T-helper 1 cell treated with Interleukin-12 subunit alpha and Interleukin-12 subunit beta and Interleukin-4 antibody, amounts not matched to agents 30 μg/mL and 1 μg/mL, for 36 hours (primary cell): Measurements from ENCODE around the gene EDARADD.
"Not testable (repeated sequence)": the region's sequence is repeated elsewhere in the genome, so short reads cannot be mapped to it uniquely, and the experiment has no call there.

Experiments
- H3K27ac Mint-ChIP-seq: one replicate; pipeline ENCODE4 v1.8.0; 2021; ENCODE audit warnings: mild to moderate bottlenecking, mixed read lengths
- H3K27me3 Mint-ChIP-seq: one replicate; pipeline ENCODE4 v1.8.0; 2021; ENCODE audit warnings: low read depth, mixed read lengths
- H3K36me3 Mint-ChIP-seq: one replicate; pipeline ENCODE4 v1.8.0; 2021; ENCODE audit warnings: low read depth, mixed read lengths
- H3K4me1 Mint-ChIP-seq: one replicate; pipeline ENCODE4 v1.8.0; 2021; ENCODE audit warnings: low read depth, mixed read lengths
- H3K4me3 Mint-ChIP-seq: one replicate; pipeline ENCODE4 v1.8.0; 2021; ENCODE audit warnings: mild to moderate bottlenecking, moderate library complexity, mixed read lengths
- H3K9me3 Mint-ChIP-seq: one replicate; pipeline ENCODE4 v1.8.0; 2021; ENCODE audit warnings: mixed read lengths

The EDARADD gene

DNA sequence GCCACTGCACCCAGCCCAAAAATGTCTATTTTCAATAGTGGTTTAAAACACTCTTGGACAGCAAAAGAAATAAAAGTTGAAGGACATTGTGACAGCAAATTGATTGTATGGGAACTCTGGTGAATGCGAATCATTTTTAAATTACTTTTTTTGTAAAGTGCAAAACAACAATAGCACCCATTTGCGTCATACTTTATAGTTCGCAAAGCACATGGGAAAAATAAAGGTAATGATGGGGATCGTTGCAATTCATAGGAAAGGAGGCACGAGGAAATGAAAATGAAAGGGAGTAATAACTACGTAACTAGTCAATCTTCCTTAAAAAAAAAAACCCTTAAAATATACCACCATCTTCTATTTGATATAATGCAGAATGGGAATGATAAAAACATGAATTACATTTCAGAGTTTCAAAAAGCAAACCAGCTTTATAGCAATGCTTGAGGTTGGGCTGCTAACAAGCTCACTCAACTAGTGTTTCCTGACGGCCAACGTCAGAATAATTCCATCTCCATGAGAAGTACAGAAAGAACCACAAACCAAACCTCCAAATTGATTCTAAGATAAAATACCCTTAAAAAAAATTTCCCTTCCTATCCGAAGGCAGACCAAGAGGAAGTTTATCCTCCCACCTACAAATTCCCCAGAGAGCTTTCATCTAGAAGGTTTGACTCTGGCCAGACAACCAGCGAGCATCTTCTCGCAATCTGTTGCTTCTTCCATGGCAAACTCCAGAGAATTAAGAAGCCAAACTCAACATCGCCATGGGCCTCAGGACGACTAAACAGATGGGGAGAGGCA is at the start of gene EDARADD:
EDARADD (plus strand) TSS at position 606 of the 801 bp plus-strand sequence; CDS start at position 765, 159 bp downstream.
- Mint-ChIP-seq H3K4me1 (peaks cover 14% of the 10 kb centered on the region), H3K36me3 (peaks cover 2% of the 10 kb centered on the region), H3K27ac (peak within 1 kb of the TSS; percentile 82), H3K4me3 (peak within 1 kb of the TSS; percentile 89), H3K9me3 (no peaks in the 10 kb centered on the region), H3K27me3 (peaks cover 20% of the 10 kb centered on the region)

DNA sequence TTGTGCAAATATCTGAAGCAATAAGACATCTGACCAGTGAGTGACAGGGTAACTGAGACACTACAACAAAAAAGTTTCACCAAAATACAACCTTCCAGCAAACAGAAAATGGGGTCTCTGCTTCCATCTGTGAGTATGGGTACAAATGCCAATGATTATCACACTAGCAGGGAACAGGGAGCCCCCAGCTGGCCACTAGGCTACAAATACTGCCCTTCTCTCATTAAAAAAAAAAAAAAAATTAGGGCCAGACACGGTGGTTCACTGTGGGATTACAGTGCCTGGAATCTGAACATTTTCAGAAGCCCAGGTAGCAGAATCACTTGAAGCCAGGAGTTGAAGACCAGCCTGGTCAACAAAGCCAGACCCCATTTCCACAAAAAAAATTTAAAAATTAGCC is 48.4 kb upstream of the EDARADD start:
- H3K4me1 Mint-ChIP-seq = no peaks in the 10 kb centered on the region
- H3K27me3 Mint-ChIP-seq = peaks cover 14% of the 10 kb centered on the region
- H3K36me3 Mint-ChIP-seq = no peaks in the 10 kb centered on the region
- no peaks in the 10 kb centered on the region for H3K9me3 Mint-ChIP-seq
- H3K27ac Mint-ChIP-seq = no peak overlapping the region
- H3K4me3 Mint-ChIP-seq = no peak overlapping the region

DNA sequence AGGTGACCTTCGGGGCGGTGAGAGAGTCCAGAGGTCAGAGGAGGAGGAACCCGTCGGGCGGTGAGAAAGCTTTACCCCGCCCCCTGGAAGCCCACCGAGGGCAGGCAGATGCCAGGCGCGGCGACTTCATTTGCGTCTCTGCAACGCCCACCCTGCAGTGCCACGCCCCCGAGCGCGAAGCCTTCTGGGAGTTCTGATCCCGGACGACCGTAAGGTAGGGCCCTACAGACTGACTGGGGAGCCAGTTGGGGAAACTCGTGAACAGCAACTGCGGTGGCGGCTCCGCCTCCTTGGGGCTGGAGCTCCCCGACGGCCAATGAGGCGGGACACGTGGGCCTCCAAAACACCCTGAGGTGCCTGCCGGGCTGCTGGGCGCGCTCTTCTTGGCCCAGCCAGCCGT is 46.0 kb upstream of the EDARADD start:
- no peaks in the 10 kb centered on the region for H3K4me1 Mint-ChIP-seq
- no peaks in the 10 kb centered on the region for H3K9me3 Mint-ChIP-seq
- H3K27me3 Mint-ChIP-seq = peaks cover 14% of the 10 kb centered on the region
- H3K4me3 Mint-ChIP-seq = no peak overlapping the region
- no peak overlapping the region for H3K27ac Mint-ChIP-seq
- H3K36me3 Mint-ChIP-seq = no peaks in the 10 kb centered on the region

DNA sequence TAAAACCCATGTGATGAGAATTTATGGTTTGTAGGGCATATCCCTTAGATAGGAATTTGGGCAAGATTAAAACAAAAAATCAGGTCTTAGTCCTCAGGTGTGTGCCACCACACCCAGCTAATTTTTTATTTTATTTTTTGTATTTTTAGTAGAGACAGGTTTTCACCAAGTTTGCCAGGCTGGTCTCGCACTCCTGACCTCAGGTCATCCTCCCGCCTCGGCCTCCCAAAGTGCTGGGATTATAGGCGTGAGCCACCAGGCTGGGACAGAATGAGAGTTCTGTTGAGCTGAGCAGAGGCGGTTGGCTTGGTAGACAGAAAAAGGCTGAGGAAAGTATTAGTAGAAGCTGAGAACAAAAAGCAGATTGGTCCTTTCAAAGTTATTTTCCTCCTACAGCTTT is 43.8 kb upstream of the EDARADD start:
- no peak overlapping the region for H3K27ac Mint-ChIP-seq
- no peaks in the 10 kb centered on the region for H3K36me3 Mint-ChIP-seq
- H3K4me1 Mint-ChIP-seq = no peaks in the 10 kb centered on the region
- no peaks in the 10 kb centered on the region for H3K9me3 Mint-ChIP-seq
- no peak overlapping the region for H3K4me3 Mint-ChIP-seq
- peaks cover 14% of the 10 kb centered on the region for H3K27me3 Mint-ChIP-seq

DNA sequence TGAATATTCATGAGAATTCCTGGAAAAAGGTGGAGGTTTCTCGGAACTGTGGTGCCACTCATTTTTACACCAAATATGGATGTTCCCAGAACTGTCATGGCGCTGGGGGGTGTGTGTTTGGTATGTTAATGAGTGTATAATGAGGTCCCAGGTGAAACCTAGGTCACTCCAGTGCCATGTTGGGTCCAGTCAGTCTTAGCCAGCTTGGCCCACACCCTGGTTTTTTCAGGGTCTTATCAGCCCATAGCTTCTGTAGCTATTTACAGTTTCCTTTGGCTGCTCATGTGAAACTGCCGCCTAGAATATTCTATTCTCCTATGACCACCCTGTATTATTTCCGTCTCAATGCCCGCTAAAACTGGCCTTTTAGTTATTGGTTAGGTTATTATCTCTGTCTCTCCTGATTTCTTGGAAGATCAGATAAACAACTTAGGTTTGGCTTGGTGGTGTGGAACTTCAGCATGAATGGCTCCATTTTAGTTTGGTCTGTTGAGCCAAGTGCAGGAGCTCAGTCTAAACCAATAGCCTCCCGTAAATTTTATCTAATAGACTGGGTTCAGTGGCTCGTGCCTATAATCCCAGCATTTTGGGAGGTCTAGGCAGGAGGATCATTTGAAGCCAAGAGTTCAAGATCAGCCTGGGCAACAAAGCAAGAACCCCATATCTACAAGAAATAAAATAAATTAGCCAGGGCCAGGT is 42.1 kb upstream of the EDARADD start:
- Mint-ChIP-seq H3K36me3 (no peaks in the 10 kb centered on the region), H3K4me1 (no peaks in the 10 kb centered on the region), H3K27me3 (peaks cover 14% of the 10 kb centered on the region), H3K9me3 (no peaks in the 10 kb centered on the region), H3K4me3 (no peak overlapping the region), H3K27ac (no peak overlapping the region)

DNA sequence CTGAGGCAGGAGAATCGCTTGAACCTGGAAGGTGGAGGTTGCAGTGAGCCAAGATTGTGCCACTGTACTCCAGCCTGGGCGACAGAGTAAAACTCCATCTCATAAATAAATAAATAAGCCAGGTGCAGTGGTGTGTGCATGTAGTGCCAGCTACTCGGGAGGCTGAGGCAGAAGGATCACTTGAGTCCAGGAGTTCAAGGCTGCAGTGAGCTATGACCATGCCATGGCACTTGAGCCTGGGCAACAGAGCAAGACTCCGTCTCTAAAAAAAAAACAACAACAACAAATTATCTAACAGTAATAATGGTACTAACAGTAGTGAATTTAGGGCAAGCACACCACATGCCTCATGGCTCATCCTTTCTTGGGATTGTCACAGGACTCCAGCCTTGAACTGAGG is 41.3 kb upstream of the EDARADD start:
- H3K4me1 Mint-ChIP-seq, H3K27ac Mint-ChIP-seq, H3K9me3 Mint-ChIP-seq, H3K4me3 Mint-ChIP-seq, H3K36me3 Mint-ChIP-seq: not testable (repeated sequence)
- peaks cover 14% of the 10 kb centered on the region for H3K27me3 Mint-ChIP-seq

GRCh38 chr1:236353813-236354212 is 40.3 kb upstream of the EDARADD start:
- Mint-ChIP-seq H3K27ac (no peak overlapping the region), H3K4me3 (no peak overlapping the region)

DNA sequence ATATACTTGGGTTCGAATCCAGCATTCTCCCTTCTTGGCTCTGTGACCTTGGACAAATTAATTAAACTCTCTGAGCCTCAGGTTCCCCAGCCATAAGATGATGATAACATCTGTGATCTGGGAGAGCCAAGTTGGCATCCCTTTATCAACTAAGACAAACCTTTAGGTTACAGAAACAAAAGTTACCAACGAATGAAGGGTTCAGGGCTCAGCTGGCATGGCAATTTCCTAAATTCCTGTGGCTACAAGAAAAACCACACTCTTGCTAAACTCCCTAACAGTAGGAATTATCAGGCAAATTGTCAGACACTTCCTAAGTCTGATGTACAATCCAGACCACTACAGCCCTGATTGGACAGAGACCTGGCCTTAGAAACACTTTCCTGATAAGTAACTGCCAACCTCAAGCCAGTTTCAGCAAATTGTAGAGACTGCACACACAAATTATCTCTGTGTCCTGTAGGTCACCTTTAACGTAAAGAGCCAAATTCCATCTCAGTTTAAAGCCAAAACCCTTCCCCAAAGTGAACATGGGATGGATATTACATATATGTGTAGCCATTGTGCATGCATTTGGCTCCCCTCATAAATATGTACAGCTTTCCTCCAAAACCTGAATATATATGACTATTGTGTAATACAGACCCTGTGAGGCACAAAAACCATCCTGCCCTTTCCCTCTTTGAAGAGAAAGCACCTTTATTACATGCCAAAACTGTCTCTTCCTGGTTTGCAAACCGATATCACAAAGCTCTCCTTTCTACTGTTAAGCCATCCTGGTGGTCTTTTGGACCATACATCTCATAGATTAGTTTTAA is 39.5 kb upstream of the EDARADD start:
- Mint-ChIP-seq H3K4me3 (no peak overlapping the region), H3K27me3 (peaks cover 14% of the 10 kb centered on the region), H3K36me3 (no peaks in the 10 kb centered on the region), H3K4me1 (no peaks in the 10 kb centered on the region), H3K9me3 (peaks cover 9% of the 10 kb centered on the region), H3K27ac (no peak overlapping the region)

More at GRCh38 chr1:236353813-236354212, 40.3 kb upstream of the EDARADD start:
- Mint-ChIP-seq H3K4me1 (no peaks in the 10 kb centered on the region), H3K9me3 (peaks cover 9% of the 10 kb centered on the region), H3K27me3 (peaks cover 19% of the 10 kb centered on the region), H3K36me3 (no peaks in the 10 kb centered on the region)

- peaks cover 5% of the 10 kb centered on the region for H3K27me3 Mint-ChIP-seq
- H3K27ac Mint-ChIP-seq = no peak overlapping the region
- H3K36me3 Mint-ChIP-seq = no peaks in the 10 kb centered on the region
- peaks cover 15% of the 10 kb centered on the region for H3K9me3 Mint-ChIP-seq
- no peak overlapping the region for H3K4me3 Mint-ChIP-seq
- H3K4me1 Mint-ChIP-seq = no peaks in the 10 kb centered on the region
Observed at GRCh38 chr1:236356141-236356540, 37.9 kb upstream of the EDARADD start.

DNA sequence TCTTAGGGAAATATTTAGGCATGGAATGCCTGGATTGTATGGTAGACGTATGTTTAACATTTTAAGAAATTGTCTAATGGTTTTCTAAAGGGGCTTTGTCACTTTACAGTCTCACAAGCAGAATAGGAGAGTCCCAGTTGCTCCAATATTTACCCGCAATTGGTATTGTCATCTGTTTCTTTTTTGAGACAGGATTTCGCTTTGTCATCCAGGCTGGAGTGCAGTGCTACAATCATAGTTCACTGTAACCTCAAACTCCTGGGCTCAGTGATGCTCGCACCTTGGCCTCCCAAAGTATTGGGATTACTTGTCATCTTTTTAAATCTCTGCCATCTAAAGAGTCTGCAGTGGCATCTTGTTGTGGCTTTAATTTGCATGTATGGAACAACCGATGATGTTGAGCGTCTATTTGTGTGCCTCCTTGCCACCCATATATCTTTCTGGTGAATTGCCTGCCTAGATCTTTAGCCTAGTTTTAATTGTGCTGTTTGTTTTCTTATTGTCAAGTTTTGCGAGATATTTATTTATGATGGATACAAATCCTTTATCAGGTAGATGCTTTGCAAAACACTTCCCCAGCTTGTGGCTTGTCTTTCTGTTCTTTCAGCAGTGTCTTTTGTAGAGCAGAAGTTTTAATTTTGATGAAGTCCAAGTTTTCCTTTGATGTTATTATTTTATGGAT is 32.0 kb upstream of the EDARADD start:
- Mint-ChIP-seq H3K27ac (no peak overlapping the region), H3K9me3 (peaks cover 15% of the 10 kb centered on the region), H3K4me3 (no peak overlapping the region), H3K36me3 (no peaks in the 10 kb centered on the region), H3K4me1 (no peaks in the 10 kb centered on the region), H3K27me3 (peaks cover 17% of the 10 kb centered on the region)

- H3K27ac Mint-ChIP-seq = no peak overlapping the region
- peaks cover 11% of the 10 kb centered on the region for H3K9me3 Mint-ChIP-seq
- H3K27me3 Mint-ChIP-seq = peaks cover 17% of the 10 kb centered on the region
- H3K4me1 Mint-ChIP-seq = no peaks in the 10 kb centered on the region
- no peak overlapping the region for H3K4me3 Mint-ChIP-seq
- H3K36me3 Mint-ChIP-seq = no peaks in the 10 kb centered on the region
Observed at GRCh38 chr1:236363237-236363636, 30.8 kb upstream of the EDARADD start.

DNA sequence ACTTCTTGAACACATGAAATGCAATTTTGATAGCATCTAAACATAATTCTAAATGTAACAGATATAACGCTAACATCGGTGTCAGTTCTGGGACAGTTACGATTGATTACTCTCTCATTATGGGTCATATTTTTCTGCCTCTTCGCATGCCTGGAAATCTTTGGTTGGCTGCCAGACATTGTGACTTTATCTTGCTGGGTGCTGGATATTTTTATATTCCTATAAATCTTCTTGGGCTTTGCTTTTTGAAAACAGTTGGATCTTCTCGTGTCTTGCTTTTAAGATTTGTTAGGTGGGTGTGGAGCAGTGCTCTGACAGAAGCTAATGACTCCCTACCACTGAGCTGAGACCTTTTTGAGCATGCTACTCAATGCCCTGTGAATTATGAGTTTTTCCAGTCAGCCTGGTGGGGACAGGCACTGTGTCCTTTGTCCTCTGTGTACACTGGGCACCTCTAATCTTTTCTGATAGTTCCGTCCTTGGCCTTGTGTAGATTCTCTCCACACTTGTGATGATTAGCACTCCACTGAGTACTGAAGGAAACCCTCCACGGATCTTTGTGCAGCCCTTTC is 28.0 kb upstream of the EDARADD start:
- Mint-ChIP-seq H3K27ac (no peak overlapping the region), H3K9me3 (no peaks in the 10 kb centered on the region), H3K4me3 (no peak overlapping the region), H3K27me3 (peaks cover 17% of the 10 kb centered on the region), H3K36me3 (no peaks in the 10 kb centered on the region), H3K4me1 (peaks cover 2% of the 10 kb centered on the region)

- not testable (repeated sequence) for H3K4me1 Mint-ChIP-seq, H3K27ac Mint-ChIP-seq, H3K36me3 Mint-ChIP-seq, H3K4me3 Mint-ChIP-seq, H3K9me3 Mint-ChIP-seq
- peaks cover 17% of the 10 kb centered on the region for H3K27me3 Mint-ChIP-seq
Observed at GRCh38 chr1:236366681-236367080, 27.4 kb upstream of the EDARADD start.

DNA sequence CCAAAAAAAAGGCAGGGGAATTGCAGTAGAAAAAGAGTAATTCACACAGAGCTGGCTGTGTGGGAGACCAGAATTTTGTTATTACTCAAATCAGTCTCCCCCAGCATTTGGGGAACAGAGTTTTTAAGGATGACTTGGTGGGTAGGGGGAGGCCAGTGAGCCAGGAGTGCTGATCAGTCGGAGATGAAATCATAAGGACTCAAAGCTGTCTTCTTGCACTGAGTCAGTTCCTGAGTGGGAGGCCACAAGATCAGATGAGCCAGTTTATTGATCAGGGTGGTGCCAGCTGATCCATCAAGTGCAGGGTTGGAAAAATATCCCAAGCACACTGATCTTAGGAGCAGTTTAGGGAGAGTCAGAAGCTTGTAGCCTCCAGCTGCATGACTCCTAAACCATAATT is 23.7 kb upstream of the EDARADD start:
- Mint-ChIP-seq H3K36me3 (no peaks in the 10 kb centered on the region), H3K4me3 (no peak overlapping the region), H3K4me1 (peaks cover 2% of the 10 kb centered on the region), H3K27me3 (peaks cover 11% of the 10 kb centered on the region), H3K9me3 (no peaks in the 10 kb centered on the region), H3K27ac (no peak overlapping the region)
